Measurements from ENCODE around the gene AIFM3. TPM values are rescaled to one million over a fixed set of nuclear protein-coding genes. Genes with fewer than 3 reads are reported as not detected.

AIFM3 gene
- total RNA-seq, 1 experiment from 2014 or later = 9.7 TPM

DNA sequence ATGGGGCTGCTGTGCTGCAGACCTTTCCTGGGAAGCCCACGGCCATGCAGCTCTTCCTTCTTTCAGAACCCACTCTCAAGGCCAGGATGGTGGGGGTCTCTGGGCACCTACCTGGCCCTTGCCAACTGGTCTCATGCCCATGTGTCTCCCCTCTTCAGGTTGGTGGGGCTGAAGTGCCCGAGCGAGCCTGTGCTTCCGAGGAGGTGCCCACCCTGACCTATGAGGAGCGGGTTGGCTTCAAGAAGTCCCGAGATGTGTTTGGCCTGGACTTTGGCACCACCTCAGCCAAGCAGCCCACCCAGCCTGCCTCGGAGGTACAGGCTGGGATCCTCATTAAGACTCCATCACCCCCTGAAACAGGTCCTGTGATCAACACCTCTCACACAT lies 25.0 kb downstream of the AIFM3 start:
- no peaks in the 10 kb centered on the region for H4K20me1 ChIP-seq (ENCODE audit: insufficient read depth)
- H3K9ac ChIP-seq (ENCODE audit: low read length) = no peak overlapping the region
- H2AFZ ChIP-seq (ENCODE audit: low read depth, low read length, poor library complexity, severe bottlenecking) = no peak overlapping the region
- H3K4me1 ChIP-seq (ENCODE audit: control insufficient read depth in 1 of 2, insufficient read depth in 2 of 2, low read length in 2 of 2) = no peaks in the 10 kb centered on the region
- no peak for TF ChIP-seq JUND (IDR thresholded peaks at IDR 0.05)
- TF ChIP-seq SRF (IDR thresholded peaks at IDR 0.05; ENCODE audit: low read depth) = no peak
- TF ChIP-seq CBX3 (IDR thresholded peaks at IDR 0.05; ENCODE audit: low read depth) = no peak
- no peak for TF ChIP-seq EGR1 (IDR thresholded peaks at IDR 0.05; ENCODE audit: low read depth)
- no peak for TF ChIP-seq POLR2A (IDR thresholded peaks at IDR 0.05; ENCODE audit: borderline replicate concordance, extremely low read depth, insufficient read depth, insufficient read length)
- TF ChIP-seq ZFX (IDR thresholded peaks at IDR 0.05) = no peak
- no peak for TF ChIP-seq FOSL1 (IDR thresholded peaks at IDR 0.05; ENCODE audit: low read depth)
- no peak for TF ChIP-seq REST (IDR thresholded peaks at IDR 0.05; ENCODE audit: low read depth)
- no peak for TF ChIP-seq EZH2 (IDR thresholded peaks at IDR 0.05)
- TF ChIP-seq ZBTB33 (IDR thresholded peaks at IDR 0.05; ENCODE audit: extremely low read depth, insufficient replicate concordance, low read length) = no peak
- no peaks in the 10 kb centered on the region for H3K79me2 ChIP-seq (ENCODE audit: insufficient read depth, low read length)
- no peak for ATAC-seq
- intact Hi-C loops (cut with micrococcal nuclease) = no loop called here
- BruUV-seq (replicated peaks) = no TSS peak
- H3K36me3 ChIP-seq (ENCODE audit: control insufficient read depth in 1 of 2, insufficient read depth in 2 of 2, low read length in 2 of 2) = peaks cover 2 to 6% of the 10 kb centered on the region in 2 experiments; a peak in 2 of 4 replicates
- H3K4me2 ChIP-seq (ENCODE audit: low read length) = no peak overlapping the region
- ChIA-PET POLR2A (no interaction called here), RAD21 (ENCODE audit: low non-redundant PET in 1 of 2, low total read pairs in 2 of 2, uncharacterized antibody in 2 of 2, unreplicated experiment in 2 of 2) (no interaction called here), CTCF (no interaction called here)
- no peaks in the 10 kb centered on the region for H3K9me2 ChIP-seq (ENCODE audit: insufficient read depth)
- no peaks in the 10 kb centered on the region for H3K9me3 ChIP-seq (ENCODE audit: control insufficient read depth in 1 of 2, insufficient read depth in 1 of 2, low read depth in 1 of 2, low read length in 2 of 2)
- H3K27me3 ChIP-seq (ENCODE audit: insufficient read depth, low read length) = no peaks in the 10 kb centered on the region
- H3K27ac ChIP-seq (ENCODE audit: low read depth, low read length) = no peak overlapping the region
- no peak overlapping the region for H3K4me3 ChIP-seq (replicated peaks in 1 of 2; ENCODE audit: low read depth in 1 of 2, low read length in 2 of 2)
- DNase-seq (ENCODE audit: low read depth, low spot score) = no peak
